ENCODE measurements around the gene GPATCH2L.

- TF ChIP-seq CTCF (IDR thresholded peaks at IDR 0.05), result no peak
- no peak for TF ChIP-seq POLR2A (IDR thresholded peaks at IDR 0.05)
- TF ChIP-seq EP300 (IDR thresholded peaks at IDR 0.05; ENCODE audit: low read depth), result no peak
Observed at GRCh38 chr14:76135722-76136121, 16.0 kb upstream of the GPATCH2L start.
